ENCODE results near the gene EGF.

The EGF gene

DNA sequence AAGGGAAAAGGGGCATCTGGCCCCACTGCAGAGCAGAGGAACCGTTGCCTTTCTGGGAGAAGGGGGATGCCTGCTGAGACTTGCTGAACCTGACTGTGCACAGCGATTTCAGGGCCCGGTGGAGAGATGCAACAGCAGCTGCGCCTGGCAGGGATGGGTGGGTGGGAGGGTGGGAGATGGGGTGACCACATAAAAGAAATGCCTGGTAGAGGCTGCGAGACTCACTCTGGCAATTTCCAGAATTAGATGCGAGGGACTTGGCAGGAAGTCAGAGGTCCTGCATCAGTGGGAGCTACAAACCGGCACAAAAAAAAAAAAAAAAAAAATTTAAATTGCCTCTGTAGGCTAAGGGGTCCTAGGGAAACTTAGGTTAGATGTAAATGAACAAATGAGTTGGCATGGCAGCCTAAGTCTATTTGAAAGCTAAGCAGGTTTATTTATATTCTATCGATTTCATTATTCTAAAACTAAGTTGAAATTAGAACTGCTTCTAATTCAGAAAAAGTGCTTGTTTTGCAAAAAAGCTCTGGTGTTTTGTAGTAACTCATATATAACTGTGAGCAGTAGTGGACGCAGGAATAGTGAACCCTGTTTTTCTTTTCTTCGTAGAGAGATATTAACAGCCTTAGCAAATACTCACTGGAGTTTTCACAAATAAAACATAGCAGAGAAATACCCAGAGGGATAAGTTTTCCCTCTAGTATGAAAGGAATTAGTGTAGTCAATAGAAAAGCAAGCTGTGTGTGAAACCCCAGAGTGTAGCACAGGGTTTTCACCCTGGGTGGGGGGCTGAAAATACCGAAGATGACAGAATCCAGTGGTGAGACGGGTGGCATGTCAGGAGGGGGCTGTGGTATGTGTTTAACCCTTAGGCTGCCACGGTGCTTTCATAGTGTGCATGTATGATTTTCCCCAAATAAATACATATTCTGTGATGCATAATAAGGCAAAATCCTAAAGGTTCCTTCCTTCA, 130.1 kb downstream of the EGF start:
- no peak for DNase-seq

DNA sequence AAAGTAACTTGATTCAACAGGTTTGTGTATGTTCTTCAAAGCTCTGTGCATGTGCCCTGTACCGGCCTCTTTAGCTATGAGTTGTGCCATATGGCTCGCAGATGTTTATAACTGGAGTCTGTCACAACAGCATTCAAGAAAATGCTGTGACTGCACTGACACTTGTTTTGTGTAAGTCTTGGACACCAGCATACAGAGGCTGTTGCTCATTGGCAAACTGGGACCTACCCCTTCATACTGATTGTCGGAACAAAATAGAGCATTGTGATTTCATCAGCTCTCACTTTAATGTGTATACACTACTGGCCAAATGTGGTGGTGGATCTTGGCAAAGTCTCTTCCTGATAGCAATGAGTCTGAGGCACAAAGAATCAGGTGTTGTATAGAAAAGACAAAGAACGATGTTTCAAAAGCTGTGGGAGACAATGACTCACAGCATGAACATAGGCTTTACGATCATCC, 133.9 kb downstream of the EGF start:
- DNase-seq = no peak

DNA sequence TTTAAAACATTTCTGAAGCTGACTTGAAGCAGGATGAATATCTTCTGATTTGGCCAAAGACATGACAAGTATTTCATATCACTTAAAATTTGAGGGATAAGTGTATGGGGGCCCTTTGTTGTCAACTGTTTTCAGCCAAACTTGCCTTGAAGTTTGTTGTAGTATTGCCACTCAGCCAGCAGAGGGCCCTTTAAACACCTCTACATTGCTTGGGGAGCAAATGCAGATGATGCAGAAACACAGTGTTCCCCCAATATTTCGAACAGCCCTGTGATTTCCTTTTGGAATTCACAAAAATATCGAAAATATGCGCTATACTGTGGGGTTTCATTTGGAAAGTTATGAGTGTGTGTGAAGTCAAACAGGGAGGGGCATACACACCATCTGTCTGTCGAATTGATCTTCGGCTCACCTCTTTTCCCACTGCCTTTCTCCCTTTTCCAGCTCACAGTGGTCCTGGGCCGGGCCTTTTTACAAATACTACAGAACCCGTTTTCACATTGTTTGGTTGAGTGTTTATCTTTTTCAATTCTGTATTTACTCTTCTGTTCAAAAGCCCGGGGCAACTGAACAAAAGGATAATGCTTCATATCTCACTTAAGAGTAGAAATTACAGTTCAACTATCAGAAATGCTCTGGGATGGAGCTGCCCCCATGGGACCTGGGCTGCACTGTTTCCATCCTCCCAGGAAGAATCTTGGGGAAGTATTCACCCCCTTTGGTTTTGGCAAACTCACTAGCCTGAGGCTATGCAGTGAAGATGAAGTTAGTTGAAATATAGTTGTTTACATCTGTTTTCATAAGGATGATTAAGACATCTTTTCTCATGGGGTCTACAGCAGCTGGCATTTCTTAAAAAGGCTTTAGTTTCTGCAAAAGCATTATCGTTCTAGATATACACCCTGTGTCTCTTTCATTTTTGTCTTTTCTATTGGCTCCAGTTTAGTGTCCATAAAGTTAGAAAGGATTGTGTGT, 137.6 kb downstream of the EGF start:
- DNase-seq = peak; percentile 5 to 52

DNA sequence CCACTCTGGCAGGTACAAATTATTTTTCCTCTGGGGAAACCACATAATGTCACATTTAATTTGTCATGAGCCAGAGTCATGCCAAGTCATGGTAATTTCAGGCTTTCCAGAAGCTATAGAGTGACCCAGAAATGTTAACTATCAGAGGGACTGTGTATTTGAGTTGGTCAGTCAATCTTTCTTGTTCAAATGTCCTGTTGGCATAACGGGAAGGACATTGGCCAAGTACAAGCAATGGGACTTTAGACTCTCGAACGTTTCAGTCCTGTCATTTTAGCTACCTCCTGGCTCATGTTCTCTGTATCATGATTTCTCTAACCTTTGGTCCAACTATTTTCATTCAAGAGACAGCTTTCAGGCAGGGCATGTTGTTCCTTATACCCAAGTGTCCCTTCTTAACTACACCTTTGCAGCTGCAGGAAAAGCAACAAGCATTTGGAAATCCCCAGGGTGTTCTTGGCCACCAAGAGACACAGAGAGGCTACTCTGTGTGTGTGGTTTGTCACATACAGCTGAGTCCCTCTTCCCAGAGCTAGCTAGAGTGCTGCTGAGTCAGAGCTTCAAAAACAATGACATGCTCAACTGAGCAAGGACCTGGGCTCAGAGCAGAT, 142.6 kb downstream of the EGF start:
- DNase-seq = no peak

DNA sequence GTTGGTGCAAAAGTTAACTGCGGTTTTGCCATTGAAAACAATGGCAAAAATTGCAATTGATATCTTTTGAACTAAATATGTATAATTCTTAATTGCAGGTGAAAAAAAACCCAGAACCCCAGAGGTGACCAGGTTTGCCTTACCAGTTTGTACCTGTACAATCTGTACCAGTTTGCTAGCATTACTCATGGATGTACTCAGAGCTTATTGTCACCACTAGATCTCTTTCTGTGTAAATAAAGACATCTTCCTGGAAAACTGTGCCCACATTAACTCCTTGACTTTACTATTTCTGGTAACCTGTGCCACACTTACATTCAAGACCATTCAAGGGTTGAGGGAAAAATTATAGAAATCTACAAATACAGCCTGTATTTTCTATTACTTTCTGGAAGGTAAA, 146.0 kb downstream of the EGF start:
- no peak for DNase-seq

DNA sequence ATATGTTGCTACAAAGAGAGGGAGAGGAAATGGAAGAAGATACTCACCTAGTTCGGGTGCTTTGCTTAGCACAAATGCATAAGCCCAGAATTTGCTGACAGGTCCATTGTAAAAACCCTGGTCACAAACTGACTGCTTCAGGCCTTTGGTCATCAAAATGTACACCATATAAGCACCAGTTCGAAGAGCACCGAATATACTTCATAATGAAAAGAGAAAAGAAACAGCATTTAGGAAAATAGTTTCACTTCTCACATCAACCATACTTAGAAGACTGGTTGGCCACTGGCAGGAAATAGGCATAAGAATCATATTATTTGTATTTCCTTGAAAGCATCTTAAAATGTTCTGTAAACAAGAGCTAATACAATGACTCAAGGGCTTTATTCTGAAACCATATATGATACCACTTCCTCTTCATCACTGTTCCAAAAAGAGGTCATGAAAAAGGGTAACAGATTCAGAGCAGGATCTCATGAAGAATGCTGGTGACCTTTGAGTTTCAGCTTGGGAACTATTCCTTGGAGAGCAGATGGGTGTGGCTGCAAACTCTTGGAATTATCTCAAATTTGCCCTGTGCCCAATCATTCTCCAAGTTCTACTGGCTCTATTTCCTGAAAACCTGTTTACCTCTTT, 147.0 kb downstream of the EGF start:
- no peak for DNase-seq

DNA sequence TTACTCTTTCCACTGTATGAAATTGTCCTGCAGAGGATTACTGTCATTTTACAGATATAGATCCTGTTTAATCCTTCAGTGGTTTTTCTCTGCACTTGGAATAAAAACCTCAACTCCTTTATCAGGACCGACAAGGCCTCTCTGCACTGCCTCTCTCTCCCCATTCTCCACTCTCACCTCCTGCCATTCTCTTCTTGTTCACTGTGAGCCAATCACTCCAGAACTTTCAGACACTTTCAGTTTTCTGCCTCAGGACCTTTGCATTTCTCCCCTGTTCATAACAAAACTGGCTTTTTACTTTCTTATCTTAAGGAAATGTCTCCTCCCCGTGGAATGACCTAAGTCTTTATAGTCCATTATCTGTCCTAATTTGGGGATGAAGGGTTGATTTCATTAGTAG, 148.4 kb downstream of the EGF start:
- no peak for DNase-seq
